Right cardiac atrium (tissue), 5 donors: ENCODE measurements around the gene CNKSR2. TPM values are rescaled to one million over a fixed set of nuclear protein-coding genes. Genes with fewer than 3 reads are reported as not detected.
"Not testable (repeated sequence)": the region's sequence is repeated elsewhere in the genome, so short reads cannot be mapped to it uniquely, and the experiment has no call there.

Experiments
- ATAC-seq, 2 donors: fragments of 200-7000 bp; cut with Tn5 transposase; one replicate each; pipeline versions ENCODE4 v1.8.0 to v1.9.1; 2020; ENCODE audit warnings: moderate library complexity in 2 of 2, mild to moderate bottlenecking in 1 of 2
- DNase-seq, 3 donors: peaks; one replicate each; pipeline ENCODE4 v3.0.0-alpha.2; 2020
- H3K27ac ChIP-seq: one replicate; pipeline ENCODE4 v1.5.1; 2013; ENCODE audit warnings: mild to moderate bottlenecking, low read length, control low read depth, moderate library complexity
- H3K27me3 ChIP-seq: one replicate; pipeline ENCODE4 v1.6.1; 2013; ENCODE audit not compliant: control insufficient read depth, insufficient read depth
- H3K4me1 ChIP-seq: one replicate; pipeline ENCODE4 v1.6.1; 2013; ENCODE audit warnings: low read length; ENCODE audit not compliant: control insufficient read depth, insufficient read depth
- H3K4me3 ChIP-seq: one replicate; pipeline ENCODE4 v1.5.1; 2013; ENCODE audit warnings: low read length, control low read depth
- H3K9me3 ChIP-seq: one replicate; pipeline ENCODE4 v1.6.1; 2013; ENCODE audit warnings: low read length; ENCODE audit not compliant: control insufficient read depth
- WGBS: extraction: QIAGEN DNeasy Blood & Tissue Kit; methylation state at CpG from one replicate; pipeline ENCODE4 v1.1.7; 2013; 5-methylcytosine and 5-hydroxymethylcytosine counted together
- intact Hi-C, 4 donors: fragments of 100-400 bp; cut with DNase I; formaldehyde crosslinking; loops; one replicate each; pipeline versions ENCODE4 v1.11.0 to v1.14.0; 2022 to 2023
- polyA plus RNA-seq: library from polyadenylated mRNA; stranded (reverse); fragments of 200-250 nt; gene quantifications from one replicate; pipeline ENCODE4 v1.2.3, GENCODE V29; 2013
- total RNA-seq, 4 donors: library from RNA; stranded (reverse); fragmentation: NEBNext Ultra II Directional; extraction: Animal tissue kit (Norgen Biotek cat#: 25700); gene quantifications; one replicate each; pipeline ENCODE4 v1.2.1, GENCODE V29; 2021
- donor health status: healthy with polysubstance abuse.
- donor health status: DM: no; HTN: yes; CAD: no.
- donor health status: DM: no; HTN: no; CAD: no.
- donor health status: DM: no; HTN: yes; CAD: no; lungs with severe emphysema.
- donor health status: DM: yes; HTN: yes; CAD: no.

CNKSR2 gene
- total and polyA plus RNA-seq, 5 donors: 0.38 to 1.1 (median 0.51) TPM

GRCh38 chrX:21509912-21510311 is 135.7 kb downstream of the CNKSR2 start:
- ATAC-seq (no peak), DNase-seq (no peak)
- Histone ChIP-seq H3K27me3 (no peaks in the 10 kb centered on the region), H3K4me1 (no peaks in the 10 kb centered on the region), H3K27ac (no peak overlapping the region), H3K9me3 (no peaks in the 10 kb centered on the region), H3K4me3 (no peak overlapping the region)
- intact Hi-C loops: no loop called here

GRCh38 chrX:21524008-21524407 is 149.8 kb downstream of the CNKSR2 start:
- no peak overlapping the region for H3K4me3 ChIP-seq
- H3K9me3 ChIP-seq: no peaks in the 10 kb centered on the region
- H3K4me1 ChIP-seq: no peaks in the 10 kb centered on the region
- DNase-seq (no peak), ATAC-seq (no peak)
- intact Hi-C loops: no loop called here
- H3K27me3 ChIP-seq: no peaks in the 10 kb centered on the region
- 65% methylated on average over 1 of the region's 1 CpG for WGBS
- H3K27ac ChIP-seq: no peak overlapping the region

- no peak for DNase-seq
- Histone ChIP-seq H3K27ac (no peak overlapping the region), H3K4me1 (no peaks in the 10 kb centered on the region), H3K4me3 (no peak overlapping the region), H3K27me3 (no peaks in the 10 kb centered on the region), H3K9me3 (no peaks in the 10 kb centered on the region)
- ATAC-seq: no peak
- intact Hi-C loops: no loop called here
Measured at GRCh38 chrX:21528076-21528475, 153.9 kb downstream of the CNKSR2 start.

GRCh38 chrX:21529771-21530170 is 155.6 kb downstream of the CNKSR2 start:
- no peaks in the 10 kb centered on the region for H3K9me3 ChIP-seq
- no peak overlapping the region for H3K4me3 ChIP-seq
- no peak overlapping the region for H3K27ac ChIP-seq
- DNase-seq (no peak), ATAC-seq (no peak)
- H3K4me1 ChIP-seq: no peaks in the 10 kb centered on the region
- no peaks in the 10 kb centered on the region for H3K27me3 ChIP-seq
- intact Hi-C loops: no loop called here
- WGBS: 79% methylated on average over 2 of the region's 2 CpGs

DNA sequence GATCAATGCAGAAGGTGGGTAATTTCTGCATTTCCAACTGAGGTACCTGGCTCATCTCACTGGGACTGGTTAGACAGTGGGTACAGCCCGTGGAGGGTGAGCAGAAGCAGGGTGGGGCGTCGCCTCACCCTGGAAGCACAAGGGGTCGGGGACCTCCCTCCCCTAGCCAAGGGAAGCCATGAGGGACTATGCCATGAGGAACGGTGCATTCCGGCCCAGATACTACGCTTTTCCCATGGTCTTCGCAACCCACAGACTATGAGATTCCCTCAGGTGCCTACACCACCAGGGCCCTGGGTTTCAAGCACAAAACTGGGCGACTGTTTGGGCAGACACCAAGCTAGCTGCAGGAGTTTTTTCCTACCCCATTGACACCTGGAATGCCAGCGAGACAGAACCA is 170.4 kb downstream of the CNKSR2 start:
- intact Hi-C loops, H3K9me3 ChIP-seq, DNase-seq, ATAC-seq, H3K27me3 ChIP-seq, H3K4me3 ChIP-seq, H3K4me1 ChIP-seq, H3K27ac ChIP-seq: not testable (repeated sequence)
- 89% methylated on average over 10 of the region's 10 CpGs for WGBS

- no peak for DNase-seq
- Histone ChIP-seq H3K27ac (no peak overlapping the region), H3K4me1 (no peaks in the 10 kb centered on the region), H3K4me3 (no peak overlapping the region), H3K27me3 (no peaks in the 10 kb centered on the region), H3K9me3 (no peaks in the 10 kb centered on the region)
- ATAC-seq: no peak
- intact Hi-C loops: no loop called here
- WGBS: 61% methylated on average over 2 of the region's 2 CpGs
Measured at GRCh38 chrX:21559417-21559816, 185.2 kb downstream of the CNKSR2 start.

- 90% methylated on average over 3 of the region's 3 CpGs for WGBS
- H3K4me1 ChIP-seq: no peaks in the 10 kb centered on the region
- H3K9me3 ChIP-seq: no peaks in the 10 kb centered on the region
- no peaks in the 10 kb centered on the region for H3K27me3 ChIP-seq
- intact Hi-C loops: no loop called here
- H3K4me3 ChIP-seq: no peak overlapping the region
- no peak overlapping the region for H3K27ac ChIP-seq
- no peak for ATAC-seq
- DNase-seq: no peak
Measured at GRCh38 chrX:21565025-21565424, 190.8 kb downstream of the CNKSR2 start.

DNA sequence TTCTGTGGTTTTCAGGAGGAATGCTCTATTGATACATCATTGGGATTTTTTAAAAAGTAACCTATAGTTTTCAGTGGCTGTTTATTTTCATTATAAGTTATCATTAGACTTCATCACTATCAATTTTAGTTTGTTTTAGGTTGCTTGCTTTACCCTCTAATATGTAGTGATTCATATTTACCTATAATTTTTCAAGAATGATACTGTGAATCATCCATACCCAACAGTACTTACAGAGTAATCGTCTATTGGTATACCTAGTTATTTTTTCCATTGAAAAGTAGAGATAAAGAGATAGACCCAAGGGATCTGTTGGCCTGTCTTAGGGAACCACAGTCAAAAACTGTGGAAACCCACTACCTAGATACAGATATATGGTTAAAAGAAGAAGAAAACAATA is 200.6 kb downstream of the CNKSR2 start:
- H3K4me1 ChIP-seq: no peaks in the 10 kb centered on the region
- ATAC-seq (no peak), DNase-seq (no peak)
- no peaks in the 10 kb centered on the region for H3K27me3 ChIP-seq
- no peak overlapping the region for H3K4me3 ChIP-seq
- intact Hi-C loops: no loop called here
- WGBS: 90% methylated on average over 1 of the region's 1 CpG
- H3K27ac ChIP-seq: no peak overlapping the region
- H3K9me3 ChIP-seq: no peaks in the 10 kb centered on the region

GRCh38 chrX:21581479-21581878 is 207.3 kb downstream of the CNKSR2 start:
- no peak for DNase-seq
- no peak overlapping the region for H3K27ac ChIP-seq
- intact Hi-C loops: no loop called here
- H3K4me1 ChIP-seq: no peaks in the 10 kb centered on the region
- WGBS: 86% methylated on average over 3 of the region's 3 CpGs
- H3K4me3 ChIP-seq: no peak overlapping the region
- H3K9me3 ChIP-seq: no peaks in the 10 kb centered on the region
- no peak for ATAC-seq
- no peaks in the 10 kb centered on the region for H3K27me3 ChIP-seq

DNA sequence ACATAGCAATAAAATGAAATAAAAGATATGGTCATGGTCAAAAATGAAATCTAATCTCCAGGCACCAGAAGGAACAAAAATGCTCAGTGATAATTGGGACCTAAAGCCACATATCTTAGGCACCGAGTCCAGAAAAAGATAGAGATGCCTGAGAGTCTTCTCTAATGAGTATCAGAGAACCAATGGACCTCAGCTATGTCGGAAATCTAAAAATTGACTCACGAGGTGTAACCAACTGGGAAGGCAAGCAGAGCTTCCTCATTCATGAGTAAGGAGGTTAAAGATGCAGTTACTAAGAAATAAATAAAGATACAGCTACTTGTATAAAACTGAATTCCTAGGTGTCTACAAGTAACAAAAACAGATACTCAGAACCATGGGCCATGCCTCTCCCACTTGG is 211.8 kb downstream of the CNKSR2 start:
- no peaks in the 10 kb centered on the region for H3K4me1 ChIP-seq
- ATAC-seq (no peak), DNase-seq (no peak)
- no peaks in the 10 kb centered on the region for H3K9me3 ChIP-seq
- no peaks in the 10 kb centered on the region for H3K27me3 ChIP-seq
- no peak overlapping the region for H3K27ac ChIP-seq
- WGBS: 87% methylated on average over 3 of the region's 3 CpGs
- no peak overlapping the region for H3K4me3 ChIP-seq
- intact Hi-C loops: no loop called here

- Histone ChIP-seq H3K27ac (no peak overlapping the region), H3K27me3 (no peaks in the 10 kb centered on the region), H3K9me3 (no peaks in the 10 kb centered on the region), H3K4me1 (no peaks in the 10 kb centered on the region), H3K4me3 (no peak overlapping the region)
- no peak for DNase-seq
- intact Hi-C loops: no loop called here
- ATAC-seq: no peak
- 83% methylated on average over 4 of the region's 4 CpGs for WGBS
Measured at GRCh38 chrX:21590012-21590776, 216.0 kb downstream of the CNKSR2 start.

DNA sequence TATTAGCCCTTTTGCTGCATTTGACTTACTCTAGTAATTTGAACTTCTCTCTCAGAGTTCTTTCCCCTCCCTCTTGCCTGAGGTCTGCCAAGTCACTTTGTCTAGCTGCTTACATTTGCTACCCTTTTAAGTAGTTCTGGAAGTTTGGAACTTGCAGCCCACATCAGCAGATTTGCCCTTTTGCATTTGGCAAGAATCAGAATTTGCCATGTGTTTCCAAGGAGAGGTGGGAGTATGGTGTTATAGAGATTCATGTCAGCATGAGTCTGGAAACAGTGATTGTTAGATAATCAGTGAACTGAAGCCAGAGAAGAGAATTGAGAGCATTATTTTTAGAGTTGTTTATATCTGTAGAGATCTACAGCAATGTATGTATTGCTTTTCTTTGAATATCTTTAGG is 231.8 kb downstream of the CNKSR2 start:
- DNase-seq (no peak), ATAC-seq (no peak)
- no peaks in the 10 kb centered on the region for H3K4me1 ChIP-seq
- H3K9me3 ChIP-seq: no peaks in the 10 kb centered on the region
- H3K4me3 ChIP-seq: no peak overlapping the region
- H3K27ac ChIP-seq: no peak overlapping the region
- no peaks in the 10 kb centered on the region for H3K27me3 ChIP-seq
- intact Hi-C loops: no loop called here
